ENCODE results near the gene RAD52. TPM values are rescaled to one million over a fixed set of nuclear protein-coding genes. Genes with fewer than 3 reads are reported as not detected.

RAD52 gene
- polyA plus RNA-seq, 1 donor (not counting 4 experiments of a cell fraction or from before 2014, with no cell fraction given): 9.8 TPM

GRCh38 chr12:913919-914698 lies 35.4 kb downstream of the RAD52 start:
- H3K27ac ChIP-seq (ENCODE audit: control insufficient read depth, insufficient read depth, low read length): peak overlapping the region; percentile 68
- peaks cover 2% of the 10 kb centered on the region for H3K79me2 ChIP-seq (ENCODE audit: control insufficient read depth, insufficient read depth, low read length)
- H3K4me1 ChIP-seq (ENCODE audit: control insufficient read depth, extremely low read depth, insufficient read depth, low read length): peaks cover 26% of the 10 kb centered on the region
- H3K36me3 ChIP-seq (ENCODE audit: control insufficient read depth in 2 of 2, extremely low read depth in 1 of 2, insufficient read depth in 2 of 2, low read length in 2 of 2): peaks cover 23 to 47% of the 10 kb centered on the region in 2 experiments
- peak overlapping the region; percentile 4 for H3K9ac ChIP-seq (ENCODE audit: control insufficient read depth, extremely low read depth, insufficient read depth, low read length)
- FAIRE-seq: peak; percentile 94
- no peaks in the 10 kb centered on the region for H3K9me3 ChIP-seq (ENCODE audit: control insufficient read depth, low read depth, low read length)
- H3K4me2 ChIP-seq (ENCODE audit: control insufficient read depth, extremely low read depth, insufficient read depth, low read depth, low read length): peak overlapping the region; percentile 44
- H3K9me1 ChIP-seq (ENCODE audit: control insufficient read depth, extremely low read depth, insufficient read depth, low read length): no peaks in the 10 kb centered on the region
- H2AFZ ChIP-seq (ENCODE audit: control insufficient read depth, low read length): no peak overlapping the region
- dilution Hi-C loops (cut with MboI; ENCODE audit: extremely low pct_ligation_motif_present, low sequenced_read_pairs): no loop called here
- H4K20me1 ChIP-seq (ENCODE audit: control insufficient read depth, extremely low read depth, insufficient read depth, low read length): no peaks in the 10 kb centered on the region
- DNase-seq (ENCODE audit: low read depth, low spot score): peak; percentile 77
- no peak overlapping the region for H3K4me3 ChIP-seq (ENCODE audit: control insufficient read depth in 2 of 3, extremely low read depth in 1 of 3, insufficient read depth in 2 of 3, low read depth in 1 of 3, low read length in 3 of 3)
- H3K27me3 ChIP-seq (ENCODE audit: control insufficient read depth, extremely low read depth, insufficient read depth, low read length): no peaks in the 10 kb centered on the region
- TF ChIP-seq CTCF (optimal IDR thresholded peaks at IDR 0.05 in 1 of 3, IDR thresholded peaks at IDR 0.05 in 1 of 3, conservative IDR thresholded peaks at IDR 0.05 in 1 of 3; ENCODE audit: extremely low read depth in 1 of 3, insufficient read depth in 2 of 3, low read length in 3 of 3): peak in 1 of 3 experiments; percentile 7
- no peak for TF ChIP-seq EZH2 (IDR thresholded peaks at IDR 0.05; ENCODE audit: low read length)

- no peak overlapping the region for H3K4me3 ChIP-seq (ENCODE audit: control insufficient read depth in 2 of 3, extremely low read depth in 1 of 3, insufficient read depth in 2 of 3, low read depth in 1 of 3, low read length in 3 of 3)
- no peak overlapping the region for H3K4me2 ChIP-seq (ENCODE audit: control insufficient read depth, extremely low read depth, insufficient read depth, low read depth, low read length)
- no peaks in the 10 kb centered on the region for H3K27me3 ChIP-seq (ENCODE audit: control insufficient read depth, extremely low read depth, insufficient read depth, low read length)
- no peak overlapping the region for H3K9ac ChIP-seq (ENCODE audit: control insufficient read depth, extremely low read depth, insufficient read depth, low read length)
- H2AFZ ChIP-seq (ENCODE audit: control insufficient read depth, low read length): no peak overlapping the region
- FAIRE-seq (no peak), DNase-seq (ENCODE audit: low read depth, low spot score) (no peak)
- TF ChIP-seq EZH2 (IDR thresholded peaks at IDR 0.05; ENCODE audit: low read length) (no peak), CTCF (optimal IDR thresholded peaks at IDR 0.05 in 1 of 3, IDR thresholded peaks at IDR 0.05 in 1 of 3, conservative IDR thresholded peaks at IDR 0.05 in 1 of 3; ENCODE audit: extremely low read depth in 1 of 3, insufficient read depth in 2 of 3, low read length in 3 of 3) (no peak)
- H3K4me1 ChIP-seq (ENCODE audit: control insufficient read depth, extremely low read depth, insufficient read depth, low read length): peaks cover 26% of the 10 kb centered on the region
- no peaks in the 10 kb centered on the region for H4K20me1 ChIP-seq (ENCODE audit: control insufficient read depth, extremely low read depth, insufficient read depth, low read length)
- dilution Hi-C loops (cut with MboI; ENCODE audit: extremely low pct_ligation_motif_present, low sequenced_read_pairs): no loop called here
- no peaks in the 10 kb centered on the region for H3K79me2 ChIP-seq (ENCODE audit: control insufficient read depth, insufficient read depth, low read length)
- peaks cover 25 to 54% of the 10 kb centered on the region in 2 experiments for H3K36me3 ChIP-seq (ENCODE audit: control insufficient read depth in 2 of 2, extremely low read depth in 1 of 2, insufficient read depth in 2 of 2, low read length in 2 of 2)
- H3K9me3 ChIP-seq (ENCODE audit: control insufficient read depth, low read depth, low read length): no peaks in the 10 kb centered on the region
- no peaks in the 10 kb centered on the region for H3K9me1 ChIP-seq (ENCODE audit: control insufficient read depth, extremely low read depth, insufficient read depth, low read length)
- no peak overlapping the region for H3K27ac ChIP-seq (ENCODE audit: control insufficient read depth, insufficient read depth, low read length)
Measured at GRCh38 chr12:912466-913235, 36.8 kb downstream of the RAD52 start.
